ENCODE measurements around the gene TXNL1. TPM values are rescaled to one million over a fixed set of nuclear protein-coding genes. Genes with fewer than 3 reads are reported as not detected.
"Not testable (repeated sequence)": the region's sequence is repeated elsewhere in the genome, so short reads cannot be mapped to it uniquely, and the experiment has no call there.

TXNL1 gene
- 72.9 and 85.5 TPM in 2 replicates for total RNA-seq (2014; rRNA removed; shearing (Covaris generic); ENCODE audit: low replicate concordance)

GRCh38 chr18:56638232-56639103, at the start of gene TXNL1:
TSS of gene TXNL1 (minus strand) at chr18:56638592. CDS start at chr18:56638440, 152 bp downstream.
- DNase-seq (ENCODE audit: low read depth), result peak; percentile 88
- in situ Hi-C loops (cut with HindIII; ENCODE audit: low pct_unique_long_range_greater_than_20kb, low sequenced_read_pairs), result no loop called here

DNA sequence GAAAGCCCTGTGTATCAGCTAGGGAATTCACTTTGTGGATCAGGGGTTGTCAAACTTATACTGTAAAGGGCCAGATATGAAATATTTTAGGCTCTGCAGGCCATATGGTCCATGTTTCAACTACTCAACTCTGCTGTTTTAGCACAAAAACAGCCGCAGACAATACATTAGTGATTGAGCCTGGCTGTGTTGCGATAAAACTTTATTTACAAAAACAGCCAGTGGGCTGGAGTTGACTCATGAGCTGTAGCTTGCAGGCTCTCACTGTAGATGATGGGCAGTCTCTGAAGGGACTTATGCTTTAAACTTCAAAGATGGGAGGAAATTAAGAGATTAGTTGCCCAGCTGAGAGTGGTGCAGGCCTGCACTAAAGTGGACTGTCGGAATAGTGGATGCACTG, 45.9 kb upstream of the TXNL1 start:
- in situ Hi-C loops (cut with HindIII; ENCODE audit: low pct_unique_long_range_greater_than_20kb, low sequenced_read_pairs), result no loop called here
- no peak for DNase-seq (ENCODE audit: low read depth)

- DNase-seq (ENCODE audit: low read depth), result no peak
- in situ Hi-C loops (cut with HindIII; ENCODE audit: low pct_unique_long_range_greater_than_20kb, low sequenced_read_pairs), result no loop called here
Measured at GRCh38 chr18:56678836-56679565, 40.6 kb upstream of the TXNL1 start.

- in situ Hi-C loops (cut with HindIII; ENCODE audit: low pct_unique_long_range_greater_than_20kb, low sequenced_read_pairs), result no loop called here
Measured at GRCh38 chr18:56676639-56677038, 38.2 kb upstream of the TXNL1 start.

GRCh38 chr18:56672981-56673380, 34.6 kb upstream of the TXNL1 start:
- in situ Hi-C loops (cut with HindIII; ENCODE audit: low pct_unique_long_range_greater_than_20kb, low sequenced_read_pairs), result no loop called here
- DNase-seq (ENCODE audit: low read depth), result no peak

More at GRCh38 chr18:56676639-56677038, 38.2 kb upstream of the TXNL1 start:
- no peak for DNase-seq (ENCODE audit: low read depth)

DNA sequence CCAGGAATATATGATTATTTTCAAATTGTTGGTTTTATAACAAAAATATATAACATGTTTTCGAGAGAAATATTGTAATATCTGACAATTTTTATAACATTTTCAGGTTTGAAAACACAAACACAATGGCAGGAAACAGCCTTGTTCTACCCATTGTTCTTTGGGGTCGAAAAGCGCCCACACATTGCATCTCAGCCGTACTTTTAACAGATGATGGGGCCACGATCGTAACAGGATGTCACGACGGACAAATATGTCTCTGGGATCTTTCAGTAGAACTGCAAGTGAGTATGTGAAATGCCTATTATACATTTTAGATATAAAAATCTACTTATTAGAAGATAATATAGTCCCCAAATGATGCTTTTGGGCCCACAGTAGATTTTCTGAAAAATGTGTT, 34.0 kb upstream of the TXNL1 start:
- in situ Hi-C loops (cut with HindIII; ENCODE audit: low pct_unique_long_range_greater_than_20kb, low sequenced_read_pairs), result no loop called here
- no peak for DNase-seq (ENCODE audit: low read depth)

- DNase-seq (ENCODE audit: low read depth), result no peak
- in situ Hi-C loops (cut with HindIII; ENCODE audit: low pct_unique_long_range_greater_than_20kb, low sequenced_read_pairs), result no loop called here
Measured at GRCh38 chr18:56662902-56663301, 24.5 kb upstream of the TXNL1 start.

GRCh38 chr18:56662502-56662901, 24.1 kb upstream of the TXNL1 start:
- in situ Hi-C loops (cut with HindIII; ENCODE audit: low pct_unique_long_range_greater_than_20kb, low sequenced_read_pairs), result no loop called here
- DNase-seq (ENCODE audit: low read depth), result no peak

- in situ Hi-C loops (cut with HindIII; ENCODE audit: low pct_unique_long_range_greater_than_20kb, low sequenced_read_pairs), result no loop called here
- no peak for DNase-seq (ENCODE audit: low read depth)
Measured at GRCh38 chr18:56662063-56662408, 23.6 kb upstream of the TXNL1 start.

GRCh38 chr18:56661360-56662062, 23.1 kb upstream of the TXNL1 start:
- DNase-seq (ENCODE audit: low read depth), result no peak
- in situ Hi-C loops (cut with HindIII; ENCODE audit: low pct_unique_long_range_greater_than_20kb, low sequenced_read_pairs), result no loop called here

GRCh38 chr18:56660655-56661054, 22.3 kb upstream of the TXNL1 start:
- in situ Hi-C loops (cut with HindIII; ENCODE audit: low pct_unique_long_range_greater_than_20kb, low sequenced_read_pairs), result no loop called here

DNA sequence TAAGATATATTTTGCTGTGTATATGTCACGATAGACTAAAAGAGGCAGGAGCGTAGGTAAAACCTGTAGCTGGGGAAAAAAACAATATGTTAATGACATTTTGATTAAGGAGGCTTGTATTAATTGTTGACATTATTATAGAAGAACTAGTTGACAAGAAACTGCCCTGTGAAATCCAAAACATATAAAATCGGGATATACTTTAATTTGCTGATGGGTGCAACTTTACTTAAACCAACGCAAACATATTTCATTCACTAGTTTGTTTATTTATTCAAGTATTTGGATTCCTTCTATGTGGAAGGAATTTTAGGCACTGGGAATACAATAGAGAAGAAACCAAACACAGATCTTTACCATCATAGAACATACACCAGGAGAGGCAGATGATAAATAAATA, 20.7 kb upstream of the TXNL1 start:
- in situ Hi-C loops (cut with HindIII; ENCODE audit: low pct_unique_long_range_greater_than_20kb, low sequenced_read_pairs), result no loop called here
- DNase-seq (ENCODE audit: low read depth), result no peak

More at GRCh38 chr18:56660655-56661054, 22.3 kb upstream of the TXNL1 start:
- no peak for DNase-seq (ENCODE audit: low read depth)

- in situ Hi-C loops (cut with HindIII; ENCODE audit: low pct_unique_long_range_greater_than_20kb, low sequenced_read_pairs), result no loop called here
Measured at GRCh38 chr18:56658261-56658660, 19.9 kb upstream of the TXNL1 start.

GRCh38 chr18:56654280-56654679, 15.9 kb upstream of the TXNL1 start:
- in situ Hi-C loops (cut with HindIII; ENCODE audit: low pct_unique_long_range_greater_than_20kb, low sequenced_read_pairs), result not testable (repeated sequence)

More at GRCh38 chr18:56658261-56658660, 19.9 kb upstream of the TXNL1 start:
- no peak for DNase-seq (ENCODE audit: low read depth)

DNA sequence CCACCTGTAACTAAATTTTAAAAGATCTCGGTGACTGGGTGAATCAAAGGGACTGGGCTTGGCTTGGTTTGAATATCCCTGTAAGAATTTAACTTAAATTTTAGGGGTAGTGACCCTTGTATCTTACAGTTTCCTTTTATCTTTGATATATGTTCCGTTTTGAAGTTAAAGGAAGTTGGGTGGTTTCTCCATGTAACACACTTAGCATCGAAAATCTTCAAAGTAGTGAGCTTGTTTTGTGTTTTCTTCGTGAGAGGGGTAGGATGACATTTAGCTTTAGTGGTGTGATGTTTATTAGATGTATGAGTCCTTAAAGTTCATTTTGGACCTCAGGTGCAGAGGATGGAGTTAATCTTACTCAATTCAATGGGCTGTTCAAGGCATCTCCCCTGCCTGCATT, 14.4 kb upstream of the TXNL1 start:
- no peak for DNase-seq (ENCODE audit: low read depth)
- in situ Hi-C loops (cut with HindIII; ENCODE audit: low pct_unique_long_range_greater_than_20kb, low sequenced_read_pairs), result no loop called here

More at GRCh38 chr18:56654280-56654679, 15.9 kb upstream of the TXNL1 start:
- not testable (repeated sequence) for DNase-seq (ENCODE audit: low read depth)

- no peak for DNase-seq (ENCODE audit: low read depth)
- in situ Hi-C loops (cut with HindIII; ENCODE audit: low pct_unique_long_range_greater_than_20kb, low sequenced_read_pairs), result no loop called here
Measured at GRCh38 chr18:56651771-56652092, 13.3 kb upstream of the TXNL1 start.

DNA sequence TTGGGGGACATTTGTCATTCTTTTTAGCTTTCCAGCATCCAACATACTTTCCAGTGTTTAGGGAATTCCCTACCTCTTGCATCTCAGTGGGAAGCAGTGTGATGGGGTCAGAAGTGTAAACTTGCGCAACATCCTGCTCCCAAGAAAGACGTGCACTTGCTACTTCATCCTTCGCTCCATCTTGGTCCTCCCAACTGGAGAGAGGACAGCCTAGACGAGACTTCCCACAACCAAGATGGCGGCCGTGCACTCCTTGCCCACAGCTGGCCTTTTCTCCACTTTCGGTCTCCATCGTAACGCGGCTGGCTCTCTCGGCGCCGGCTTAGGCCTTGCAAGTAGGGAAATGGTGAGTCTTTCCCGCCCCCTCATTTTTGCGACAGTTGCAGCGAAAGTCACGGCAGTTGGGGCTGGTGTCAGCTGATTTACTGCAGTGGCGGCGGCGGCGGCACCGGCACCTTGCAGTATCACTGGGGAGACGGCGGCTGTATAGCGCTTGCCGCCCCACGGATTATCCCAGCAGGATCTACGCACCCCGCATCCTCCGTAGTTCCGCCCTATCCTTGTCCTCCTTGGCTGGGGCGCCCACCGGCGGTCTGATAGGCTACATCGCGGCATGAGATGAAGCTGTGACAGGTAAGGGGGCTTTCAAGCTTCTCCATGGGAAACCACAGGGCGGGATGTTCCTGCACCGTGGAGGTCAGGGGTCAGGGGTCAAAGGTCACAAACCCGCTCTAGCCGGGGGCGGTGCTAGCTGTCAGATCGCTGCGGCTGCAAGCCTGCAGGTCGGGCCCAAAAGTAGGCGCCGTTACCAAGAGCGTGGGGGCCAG, 12.8 kb upstream of the TXNL1 start, which contains the start of gene WDR7:
TSS of gene WDR7 (plus strand) at position 416 of the 827 bp plus-strand sequence. CDS start 21,157 bp downstream, outside the sequence.
- peak; percentile 93 for DNase-seq (ENCODE audit: low read depth)
- in situ Hi-C loops (cut with HindIII; ENCODE audit: low pct_unique_long_range_greater_than_20kb, low sequenced_read_pairs), result no loop called here

DNA sequence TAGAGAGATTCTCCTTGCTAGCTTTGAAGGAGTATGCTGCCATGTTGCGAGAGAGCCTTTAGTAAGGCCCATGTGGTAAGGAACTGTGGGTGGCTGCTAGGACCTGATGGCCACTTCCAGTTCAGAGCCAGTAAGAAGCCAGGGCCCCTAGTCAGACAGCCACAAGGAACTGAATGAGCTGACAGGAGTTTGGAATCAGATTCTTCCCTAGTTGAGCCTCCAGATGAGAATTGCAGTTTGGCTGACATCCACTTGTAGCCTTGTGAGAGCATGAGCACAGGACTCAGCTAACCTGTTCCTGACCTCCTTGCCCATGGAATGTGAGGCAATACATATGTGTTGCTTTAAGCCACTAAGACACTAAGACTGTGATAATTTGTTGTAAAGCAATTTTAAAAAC, 11.6 kb upstream of the TXNL1 start:
- in situ Hi-C loops (cut with HindIII; ENCODE audit: low pct_unique_long_range_greater_than_20kb, low sequenced_read_pairs), result no loop called here
- no peak for DNase-seq (ENCODE audit: low read depth)
